SH-SY5Y (cell line): Measurements from ENCODE around the gene RPS27A.

Experiments used
- GATA2 ChIP-seq: IDR thresholded peaks from 2 replicates; pipeline ENCODE4 v1.6.1; 2011; ENCODE audit warnings: mild to moderate bottlenecking, low read depth, low read length
- GATA3 ChIP-seq: IDR thresholded peaks from 2 replicates; pipeline ENCODE4 v1.6.1; 2011; ENCODE audit warnings: low read depth, mild to moderate bottlenecking, low read length, moderate library complexity

- no peak for TF ChIP-seq GATA2
- TF ChIP-seq GATA3, result no peak
Observed at GRCh38 chr2:55224761-55225261, 7.7 kb upstream of the RPS27A start.
